ENCODE results near the gene C8A.

The C8A gene

GRCh38 chr1:56927986-56928385 is 73.4 kb downstream of the C8A start:
- Mint-ChIP-seq H3K9me3 (peaks cover 4% of the 10 kb centered on the region), H3K4me1 (peaks cover 13% of the 10 kb centered on the region), H3K27me3 (ENCODE audit: low read depth, poor library complexity) (peaks cover 11% of the 10 kb centered on the region), H3K4me3 (no peak overlapping the region), H3K27ac (no peak overlapping the region), H3K36me3 (ENCODE audit: low read depth) (no peaks in the 10 kb centered on the region)
- no peak for DNase-seq
- no peak for TF ChIP-seq CTCF (IDR thresholded peaks at IDR 0.05)

GRCh38 chr1:56929492-56929891 is 74.9 kb downstream of the C8A start:
- no peaks in the 10 kb centered on the region for H3K4me1 Mint-ChIP-seq
- H3K4me3 Mint-ChIP-seq: no peak overlapping the region
- H3K9me3 Mint-ChIP-seq: peaks cover 4% of the 10 kb centered on the region
- H3K27ac Mint-ChIP-seq: no peak overlapping the region
- DNase-seq: no peak
- no peak for TF ChIP-seq CTCF (IDR thresholded peaks at IDR 0.05)
- H3K36me3 Mint-ChIP-seq (ENCODE audit: low read depth): no peaks in the 10 kb centered on the region
- H3K27me3 Mint-ChIP-seq (ENCODE audit: low read depth, poor library complexity): peaks cover 12% of the 10 kb centered on the region

- no peak for TF ChIP-seq CTCF (IDR thresholded peaks at IDR 0.05)
- H3K4me3 Mint-ChIP-seq: no peak overlapping the region
- no peak overlapping the region for H3K27ac Mint-ChIP-seq
- H3K36me3 Mint-ChIP-seq (ENCODE audit: low read depth): no peaks in the 10 kb centered on the region
- H3K27me3 Mint-ChIP-seq (ENCODE audit: low read depth, poor library complexity): peaks cover 9% of the 10 kb centered on the region
- DNase-seq: no peak
- no peaks in the 10 kb centered on the region for H3K4me1 Mint-ChIP-seq
- H3K9me3 Mint-ChIP-seq: peaks cover 4% of the 10 kb centered on the region
Measured at GRCh38 chr1:56931211-56931610, 76.6 kb downstream of the C8A start.

- no peaks in the 10 kb centered on the region for H3K36me3 Mint-ChIP-seq (ENCODE audit: low read depth)
- no peak overlapping the region for H3K4me3 Mint-ChIP-seq
- no peak for DNase-seq
- H3K9me3 Mint-ChIP-seq: peaks cover 4% of the 10 kb centered on the region
- no peak overlapping the region for H3K27ac Mint-ChIP-seq
- TF ChIP-seq CTCF (IDR thresholded peaks at IDR 0.05): no peak
- H3K4me1 Mint-ChIP-seq: no peaks in the 10 kb centered on the region
- peaks cover 8% of the 10 kb centered on the region for H3K27me3 Mint-ChIP-seq (ENCODE audit: low read depth, poor library complexity)
Measured at GRCh38 chr1:56931686-56932085, 77.1 kb downstream of the C8A start.

GRCh38 chr1:56933161-56933560 is 78.6 kb downstream of the C8A start:
- H3K9me3 Mint-ChIP-seq: peaks cover 4% of the 10 kb centered on the region
- no peak for TF ChIP-seq CTCF (IDR thresholded peaks at IDR 0.05)
- peaks cover 8% of the 10 kb centered on the region for H3K27me3 Mint-ChIP-seq (ENCODE audit: low read depth, poor library complexity)
- DNase-seq: no peak
- H3K4me1 Mint-ChIP-seq: no peaks in the 10 kb centered on the region
- no peak overlapping the region for H3K27ac Mint-ChIP-seq
- H3K4me3 Mint-ChIP-seq: no peak overlapping the region
- no peaks in the 10 kb centered on the region for H3K36me3 Mint-ChIP-seq (ENCODE audit: low read depth)

GRCh38 chr1:56933606-56934005 is 79.0 kb downstream of the C8A start:
- Mint-ChIP-seq H3K9me3 (peaks cover 4% of the 10 kb centered on the region), H3K27ac (no peak overlapping the region), H3K36me3 (ENCODE audit: low read depth) (no peaks in the 10 kb centered on the region), H3K27me3 (ENCODE audit: low read depth, poor library complexity) (peaks cover 9% of the 10 kb centered on the region), H3K4me3 (no peak overlapping the region), H3K4me1 (no peaks in the 10 kb centered on the region)
- no peak for DNase-seq
- TF ChIP-seq CTCF (IDR thresholded peaks at IDR 0.05): no peak

Measured in nephron progenitor cell (in vitro differentiated cells).